Measurements from ENCODE around the gene DOCK4.

Gene DOCK4

GRCh38 chr7:112110175-112110574, 96.0 kb downstream of the DOCK4 start:
- DNase-seq (ENCODE audit: low spot score): no peak

GRCh38 chr7:112108981-112109380, 97.2 kb downstream of the DOCK4 start:
- DNase-seq (ENCODE audit: low spot score): peak; percentile 62

- DNase-seq (ENCODE audit: low spot score): no peak
Observed at GRCh38 chr7:112105584-112106530, 100.3 kb downstream of the DOCK4 start.

GRCh38 chr7:112104120-112104519, 102.1 kb downstream of the DOCK4 start:
- no peak for DNase-seq (ENCODE audit: low spot score)

GRCh38 chr7:112103246-112103645, 103.0 kb downstream of the DOCK4 start:
- no peak for DNase-seq (ENCODE audit: low spot score)

GRCh38 chr7:112101201-112101846, 104.9 kb downstream of the DOCK4 start:
- DNase-seq (ENCODE audit: low spot score): no peak

GRCh38 chr7:112097524-112097923, 108.7 kb downstream of the DOCK4 start:
- no peak for DNase-seq (ENCODE audit: low spot score)

- no peak for DNase-seq (ENCODE audit: low spot score)
Observed at GRCh38 chr7:112093409-112093808, 112.8 kb downstream of the DOCK4 start.

- no peak for DNase-seq (ENCODE audit: low spot score)
Observed at GRCh38 chr7:112092709-112093395, 113.3 kb downstream of the DOCK4 start.

- no peak for DNase-seq (ENCODE audit: low spot score)
Observed at GRCh38 chr7:112092306-112092705, 113.9 kb downstream of the DOCK4 start.

GRCh38 chr7:112091768-112092167, 114.4 kb downstream of the DOCK4 start:
- no peak for DNase-seq (ENCODE audit: low spot score)

GRCh38 chr7:112089551-112089950, 116.6 kb downstream of the DOCK4 start:
- peak; percentile 65 for DNase-seq (ENCODE audit: low spot score)

GRCh38 chr7:112088484-112089016, 117.6 kb downstream of the DOCK4 start:
- no peak for DNase-seq (ENCODE audit: low spot score)

- no peak for DNase-seq (ENCODE audit: low spot score)
Observed at GRCh38 chr7:112086496-112087254, 119.5 kb downstream of the DOCK4 start.

- peak; percentile 83 for DNase-seq (ENCODE audit: low spot score)
Observed at GRCh38 chr7:112084520-112084971, 121.7 kb downstream of the DOCK4 start.

GRCh38 chr7:112083776-112084355, 122.3 kb downstream of the DOCK4 start:
- DNase-seq (ENCODE audit: low spot score): no peak

GRCh38 chr7:112082306-112082705, 123.9 kb downstream of the DOCK4 start:
- DNase-seq (ENCODE audit: low spot score): no peak

- DNase-seq (ENCODE audit: low spot score): peak; percentile 76
Observed at GRCh38 chr7:112081778-112082177, 124.4 kb downstream of the DOCK4 start.

GRCh38 chr7:112080978-112081377, 125.2 kb downstream of the DOCK4 start:
- peak; percentile 85 for DNase-seq (ENCODE audit: low spot score)

GRCh38 chr7:112080441-112080840, 125.8 kb downstream of the DOCK4 start:
- peak; percentile 87 for DNase-seq (ENCODE audit: low spot score)

- no peak for DNase-seq (ENCODE audit: low spot score)
Observed at GRCh38 chr7:112079673-112080072, 126.5 kb downstream of the DOCK4 start.

Measured in pons (tissue), 1 donor.